WTC11 (cell line): ENCODE data around the gene TLK1. TPM values are rescaled to one million over a fixed set of nuclear protein-coding genes. Genes with fewer than 3 reads are reported as not detected.

Experiments
- ATAC-seq: fragments of 200-7000 bp; cut with Tn5 transposase; 2 replicates; pipeline ENCODE4 v1.10.0; 2021; ENCODE audit warnings: mild to moderate bottlenecking, moderate library complexity
- CTCF ChIA-PET: fragments of 300-600 bp; sonication (Branson Sonifier 250); formaldehyde crosslinking; loops from one replicate; lab custom pipeline; 2021; ENCODE audit warnings: antibody characterized with exemption; lab: Charles Lee
- POLR2A ChIA-PET: fragments of 350-600 bp; sonication (Branson Sonifier 250); formaldehyde crosslinking; loops from one replicate; lab custom pipeline; 2021; ENCODE audit warnings: antibody characterized with exemption; lab: Charles Lee
- DNase-seq: peaks from one replicate; pipeline ENCODE4 v3.0.0; 2021; ENCODE audit warnings: low spot score
- H3K27ac Mint-ChIP-seq: 2 replicates; pipeline ENCODE4 v1.8.0; 2021; ENCODE audit warnings: mixed read lengths
- H3K27me3 Mint-ChIP-seq: 2 replicates; pipeline ENCODE4 v1.8.0; 2021; ENCODE audit warnings: low read depth, mild to moderate bottlenecking, moderate library complexity, mixed read lengths
- H3K36me3 Mint-ChIP-seq: 2 replicates; pipeline ENCODE4 v1.8.0; 2021; ENCODE audit warnings: mixed read lengths
- H3K4me1 Mint-ChIP-seq: 2 replicates; pipeline ENCODE4 v1.8.0; 2022; ENCODE audit warnings: mixed read lengths
- H3K4me3 Mint-ChIP-seq: 2 replicates; pipeline ENCODE4 v1.8.0; 2021; ENCODE audit warnings: mild to moderate bottlenecking, moderate library complexity, mixed read lengths
- H3K9me3 Mint-ChIP-seq: 2 replicates; pipeline ENCODE4 v1.8.0; 2021; ENCODE audit warnings: mixed read lengths
- ATF1 ChIP-seq: sonication (generic); formaldehyde crosslinking; IDR thresholded peaks from 2 replicates; pipeline ENCODE4 v1.8.1; 2023; ENCODE audit warnings: mild to moderate bottlenecking, moderate library complexity, missing genetic modification reagents
- CREM ChIP-seq: sonication (generic); formaldehyde crosslinking; IDR thresholded peaks from 2 replicates; pipeline ENCODE4 v1.8.1; 2022; ENCODE audit warnings: mild to moderate bottlenecking, missing genetic modification reagents, moderate library complexity
- E2F1 ChIP-seq: sonication (generic); formaldehyde crosslinking; IDR thresholded peaks from 2 replicates; pipeline ENCODE4 v1.8.0; 2022; ENCODE audit warnings: mild to moderate bottlenecking, missing genetic modification reagents
- ESRRA ChIP-seq: sonication (generic); formaldehyde crosslinking; IDR thresholded peaks from 2 replicates; pipeline ENCODE4 v1.8.1; 2022; ENCODE audit warnings: mild to moderate bottlenecking, missing genetic modification reagents, borderline replicate concordance
- IRF2 ChIP-seq: sonication (generic); formaldehyde crosslinking; IDR thresholded peaks from 2 replicates; pipeline ENCODE4 v1.8.0; 2022; ENCODE audit warnings: low read depth, missing genetic modification reagents, borderline replicate concordance
- SMAD4 ChIP-seq: sonication (generic); formaldehyde crosslinking; IDR thresholded peaks from 2 replicates; pipeline ENCODE4 v1.8.0; 2022; ENCODE audit warnings: mild to moderate bottlenecking, missing genetic modification reagents
- USF1 ChIP-seq: sonication (generic); formaldehyde crosslinking; IDR thresholded peaks from 2 replicates; pipeline ENCODE4 v1.8.0; 2022; ENCODE audit warnings: mild to moderate bottlenecking, missing genetic modification reagents
- ZNF121 ChIP-seq: sonication (generic); formaldehyde crosslinking; IDR thresholded peaks from 2 replicates; pipeline ENCODE4 v1.8.0; 2023; ENCODE audit warnings: missing genetic modification reagents
- total RNA-seq: library from RNA; stranded (reverse); gene quantifications from 3 replicates; pipeline ENCODE4 v1.2.3, GENCODE V29; 2021
- TF ChIP-seq, protein P1 (sequence below): sonication (generic); formaldehyde crosslinking; IDR thresholded peaks from 2 replicates; pipeline ENCODE4 v1.8.0; 2022; ENCODE audit warnings: missing genetic modification reagents
- TF ChIP-seq, protein P2 (sequence below): sonication (generic); formaldehyde crosslinking; IDR thresholded peaks from 2 replicates; pipeline ENCODE4 v1.8.0; 2023; ENCODE audit warnings: missing genetic modification reagents, mild to moderate bottlenecking, borderline replicate concordance
- TF ChIP-seq, protein P3 (sequence below): sonication (generic); formaldehyde crosslinking; IDR thresholded peaks from 2 replicates; pipeline ENCODE4 v1.8.1; 2023; ENCODE audit warnings: mild to moderate bottlenecking, missing genetic modification reagents
- TF ChIP-seq, protein P4 (sequence below): fragments of 250-450 bp; sonication (Bioruptor Pico); IDR thresholded peaks from 2 replicates; pipeline ENCODE4 v1.9.0; 2021; ENCODE audit warnings: mild to moderate bottlenecking

The TLK1 gene
- total RNA-seq, 1 experiment from 2014 or later, result 91.1 TPM

GRCh38 chr2:171173087-171173486 is 12.4 kb upstream of the TLK1 start:
- no peaks in the 10 kb centered on the region for H3K27me3 Mint-ChIP-seq
- no peak for TF ChIP-seq USF1 (CRISPR knock-in tag)
- no peak for TF ChIP-seq CREM (CRISPR knock-in tag)
- TF ChIP-seq, protein P1, sequence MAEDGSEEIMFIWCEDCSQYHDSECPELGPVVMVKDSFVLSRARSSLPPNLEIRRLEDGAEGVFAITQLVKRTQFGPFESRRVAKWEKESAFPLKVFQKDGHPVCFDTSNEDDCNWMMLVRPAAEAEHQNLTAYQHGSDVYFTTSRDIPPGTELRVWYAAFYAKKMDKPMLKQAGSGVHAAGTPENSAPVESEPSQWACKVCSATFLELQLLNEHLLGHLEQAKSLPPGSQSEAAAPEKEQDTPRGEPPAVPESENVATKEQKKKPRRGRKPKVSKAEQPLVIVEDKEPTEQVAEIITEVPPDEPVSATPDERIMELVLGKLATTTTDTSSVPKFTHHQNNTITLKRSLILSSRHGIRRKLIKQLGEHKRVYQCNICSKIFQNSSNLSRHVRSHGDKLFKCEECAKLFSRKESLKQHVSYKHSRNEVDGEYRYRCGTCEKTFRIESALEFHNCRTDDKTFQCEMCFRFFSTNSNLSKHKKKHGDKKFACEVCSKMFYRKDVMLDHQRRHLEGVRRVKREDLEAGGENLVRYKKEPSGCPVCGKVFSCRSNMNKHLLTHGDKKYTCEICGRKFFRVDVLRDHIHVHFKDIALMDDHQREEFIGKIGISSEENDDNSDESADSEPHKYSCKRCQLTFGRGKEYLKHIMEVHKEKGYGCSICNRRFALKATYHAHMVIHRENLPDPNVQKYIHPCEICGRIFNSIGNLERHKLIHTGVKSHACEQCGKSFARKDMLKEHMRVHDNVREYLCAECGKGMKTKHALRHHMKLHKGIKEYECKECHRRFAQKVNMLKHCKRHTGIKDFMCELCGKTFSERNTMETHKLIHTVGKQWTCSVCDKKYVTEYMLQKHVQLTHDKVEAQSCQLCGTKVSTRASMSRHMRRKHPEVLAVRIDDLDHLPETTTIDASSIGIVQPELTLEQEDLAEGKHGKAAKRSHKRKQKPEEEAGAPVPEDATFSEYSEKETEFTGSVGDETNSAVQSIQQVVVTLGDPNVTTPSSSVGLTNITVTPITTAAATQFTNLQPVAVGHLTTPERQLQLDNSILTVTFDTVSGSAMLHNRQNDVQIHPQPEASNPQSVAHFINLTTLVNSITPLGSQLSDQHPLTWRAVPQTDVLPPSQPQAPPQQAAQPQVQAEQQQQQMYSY (CRISPR knock-in tag), result no peak
- peak; percentile 57; the same call in 1 of the 2 replicates for TF ChIP-seq ZNF121 (CRISPR knock-in tag)
- no peak for TF ChIP-seq ATF1
- TF ChIP-seq, protein P2, sequence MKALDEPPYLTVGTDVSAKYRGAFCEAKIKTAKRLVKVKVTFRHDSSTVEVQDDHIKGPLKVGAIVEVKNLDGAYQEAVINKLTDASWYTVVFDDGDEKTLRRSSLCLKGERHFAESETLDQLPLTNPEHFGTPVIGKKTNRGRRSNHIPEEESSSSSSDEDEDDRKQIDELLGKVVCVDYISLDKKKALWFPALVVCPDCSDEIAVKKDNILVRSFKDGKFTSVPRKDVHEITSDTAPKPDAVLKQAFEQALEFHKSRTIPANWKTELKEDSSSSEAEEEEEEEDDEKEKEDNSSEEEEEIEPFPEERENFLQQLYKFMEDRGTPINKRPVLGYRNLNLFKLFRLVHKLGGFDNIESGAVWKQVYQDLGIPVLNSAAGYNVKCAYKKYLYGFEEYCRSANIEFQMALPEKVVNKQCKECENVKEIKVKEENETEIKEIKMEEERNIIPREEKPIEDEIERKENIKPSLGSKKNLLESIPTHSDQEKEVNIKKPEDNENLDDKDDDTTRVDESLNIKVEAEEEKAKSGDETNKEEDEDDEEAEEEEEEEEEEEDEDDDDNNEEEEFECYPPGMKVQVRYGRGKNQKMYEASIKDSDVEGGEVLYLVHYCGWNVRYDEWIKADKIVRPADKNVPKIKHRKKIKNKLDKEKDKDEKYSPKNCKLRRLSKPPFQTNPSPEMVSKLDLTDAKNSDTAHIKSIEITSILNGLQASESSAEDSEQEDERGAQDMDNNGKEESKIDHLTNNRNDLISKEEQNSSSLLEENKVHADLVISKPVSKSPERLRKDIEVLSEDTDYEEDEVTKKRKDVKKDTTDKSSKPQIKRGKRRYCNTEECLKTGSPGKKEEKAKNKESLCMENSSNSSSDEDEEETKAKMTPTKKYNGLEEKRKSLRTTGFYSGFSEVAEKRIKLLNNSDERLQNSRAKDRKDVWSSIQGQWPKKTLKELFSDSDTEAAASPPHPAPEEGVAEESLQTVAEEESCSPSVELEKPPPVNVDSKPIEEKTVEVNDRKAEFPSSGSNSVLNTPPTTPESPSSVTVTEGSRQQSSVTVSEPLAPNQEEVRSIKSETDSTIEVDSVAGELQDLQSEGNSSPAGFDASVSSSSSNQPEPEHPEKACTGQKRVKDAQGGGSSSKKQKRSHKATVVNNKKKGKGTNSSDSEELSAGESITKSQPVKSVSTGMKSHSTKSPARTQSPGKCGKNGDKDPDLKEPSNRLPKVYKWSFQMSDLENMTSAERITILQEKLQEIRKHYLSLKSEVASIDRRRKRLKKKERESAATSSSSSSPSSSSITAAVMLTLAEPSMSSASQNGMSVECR, result no peak
- no peaks in the 10 kb centered on the region for H3K36me3 Mint-ChIP-seq
- no peaks in the 10 kb centered on the region for H3K4me1 Mint-ChIP-seq
- DNase-seq (no peak), ATAC-seq (no peak)
- H3K9me3 Mint-ChIP-seq, result 0 out of 2 replicates have a peak, but pooled peaks cover 4% of the 10 kb centered on the region
- H3K4me3 Mint-ChIP-seq, result no peak overlapping the region
- no peak overlapping the region for H3K27ac Mint-ChIP-seq
- POLR2A ChIA-PET, result no interaction called here
- CTCF ChIA-PET, result interaction anchor here (1.2 kb wide), 1 partner anchor 243 kb away, joined by 3 read pairs; no protein-coding TSS in a partner anchor

GRCh38 chr2:171171808-171172207 is 11.1 kb upstream of the TLK1 start:
- no peak for DNase-seq
- Mint-ChIP-seq H3K4me3 (no peak overlapping the region), H3K9me3 (0 out of 2 replicates have a peak, but pooled peaks cover 4% of the 10 kb centered on the region), H3K27me3 (no peaks in the 10 kb centered on the region), H3K27ac (no peak overlapping the region), H3K4me1 (peaks cover 2% of the 10 kb centered on the region; the same call in 1 of the 2 replicates), H3K36me3 (no peaks in the 10 kb centered on the region)
- ChIA-PET POLR2A (no interaction called here), CTCF (no interaction called here)
- TF ChIP-seq, protein P3, sequence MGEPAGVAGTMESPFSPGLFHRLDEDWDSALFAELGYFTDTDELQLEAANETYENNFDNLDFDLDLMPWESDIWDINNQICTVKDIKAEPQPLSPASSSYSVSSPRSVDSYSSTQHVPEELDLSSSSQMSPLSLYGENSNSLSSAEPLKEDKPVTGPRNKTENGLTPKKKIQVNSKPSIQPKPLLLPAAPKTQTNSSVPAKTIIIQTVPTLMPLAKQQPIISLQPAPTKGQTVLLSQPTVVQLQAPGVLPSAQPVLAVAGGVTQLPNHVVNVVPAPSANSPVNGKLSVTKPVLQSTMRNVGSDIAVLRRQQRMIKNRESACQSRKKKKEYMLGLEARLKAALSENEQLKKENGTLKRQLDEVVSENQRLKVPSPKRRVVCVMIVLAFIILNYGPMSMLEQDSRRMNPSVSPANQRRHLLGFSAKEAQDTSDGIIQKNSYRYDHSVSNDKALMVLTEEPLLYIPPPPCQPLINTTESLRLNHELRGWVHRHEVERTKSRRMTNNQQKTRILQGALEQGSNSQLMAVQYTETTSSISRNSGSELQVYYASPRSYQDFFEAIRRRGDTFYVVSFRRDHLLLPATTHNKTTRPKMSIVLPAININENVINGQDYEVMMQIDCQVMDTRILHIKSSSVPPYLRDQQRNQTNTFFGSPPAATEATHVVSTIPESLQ (CRISPR knock-in tag), result no peak
- TF ChIP-seq E2F1 (CRISPR knock-in tag), result no peak
- no peak for TF ChIP-seq ESRRA (CRISPR knock-in tag)
- no peak for TF ChIP-seq IRF2 (CRISPR knock-in tag)
- TF ChIP-seq, protein P4, sequence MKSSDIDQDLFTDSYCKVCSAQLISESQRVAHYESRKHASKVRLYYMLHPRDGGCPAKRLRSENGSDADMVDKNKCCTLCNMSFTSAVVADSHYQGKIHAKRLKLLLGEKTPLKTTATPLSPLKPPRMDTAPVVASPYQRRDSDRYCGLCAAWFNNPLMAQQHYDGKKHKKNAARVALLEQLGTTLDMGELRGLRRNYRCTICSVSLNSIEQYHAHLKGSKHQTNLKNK (CRISPR knock-in tag), result no peak
- TF ChIP-seq SMAD4, result no peak
- no peak for ATAC-seq
